Measurements from ENCODE around the gene MKRN3. TPM values are rescaled to one million over a fixed set of nuclear protein-coding genes. Genes with fewer than 3 reads are reported as not detected.
A peak's percentile ranks its signal among the peaks of the same experiment; 100 is the strongest.

The MKRN3 gene
- polyA plus RNA-seq (2014; cell fraction: cytosol; rRNA removed), result 2.6 and 3.1 TPM in 2 replicates
- polyA plus RNA-seq (2014; cell fraction: nucleus; rRNA removed), result 5.4 and 5.6 TPM in 2 replicates

DNA sequence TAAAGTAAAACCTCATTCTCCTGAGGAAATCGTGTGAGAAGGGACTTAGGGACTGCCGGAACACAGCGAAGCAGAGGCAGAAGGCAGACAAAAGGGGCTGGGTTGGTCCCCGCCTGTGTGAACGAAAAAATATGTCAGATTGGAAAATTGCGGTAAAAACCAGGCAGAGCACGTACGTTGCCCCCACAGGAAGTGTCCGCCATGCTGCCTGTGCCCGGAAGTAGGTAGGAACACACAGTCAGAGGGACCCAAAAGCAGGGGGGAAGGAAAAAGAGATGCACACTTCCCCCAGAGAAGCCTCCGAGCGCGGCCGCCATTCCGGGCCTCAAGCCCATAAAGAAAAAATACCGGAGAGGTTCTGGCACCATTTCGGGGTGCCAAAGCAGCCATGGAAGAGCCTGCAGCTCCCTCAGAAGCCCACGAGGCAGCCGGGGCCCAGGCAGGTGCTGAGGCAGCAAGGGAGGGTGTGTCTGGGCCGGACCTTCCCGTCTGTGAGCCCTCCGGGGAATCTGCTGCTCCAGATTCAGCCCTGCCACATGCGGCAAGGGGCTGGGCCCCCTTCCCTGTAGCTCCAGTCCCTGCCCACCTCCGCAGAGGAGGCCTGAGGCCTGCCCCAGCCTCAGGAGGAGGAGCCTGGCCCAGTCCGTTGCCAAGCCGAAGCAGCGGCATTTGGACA is at the start of gene MKRN3:
Gene MKRN3, plus strand, starts transcription at position 280 of the 676 bp plus-strand sequence. Its CDS starts 109 bp downstream, at position 389.
- DNase-seq (ENCODE audit: low spot score), result peak; percentile 49

DNA sequence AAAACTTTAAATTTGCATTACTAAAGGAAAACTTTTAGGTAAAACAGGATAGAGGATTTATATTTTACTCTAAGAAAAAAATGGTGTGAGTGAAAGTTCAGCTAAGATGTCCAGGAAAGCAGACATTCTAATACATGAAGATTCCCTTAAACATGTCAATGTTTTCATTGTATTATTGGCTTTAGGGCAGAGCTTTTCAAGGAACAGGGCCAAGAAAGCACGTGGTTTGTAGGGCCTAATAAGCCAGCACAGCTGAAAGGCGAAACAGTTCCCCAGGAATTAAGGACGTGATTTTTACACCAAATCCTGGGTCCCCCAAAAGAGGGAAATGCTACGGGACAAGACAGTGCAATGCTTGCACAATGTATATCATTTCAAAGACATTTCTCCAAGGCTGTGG is 48.6 kb upstream of the MKRN3 start:
- no peak for DNase-seq (ENCODE audit: low spot score)

GRCh38 chr15:23518104-23518503 is 47.4 kb upstream of the MKRN3 start:
- no peak for DNase-seq (ENCODE audit: low spot score)

DNA sequence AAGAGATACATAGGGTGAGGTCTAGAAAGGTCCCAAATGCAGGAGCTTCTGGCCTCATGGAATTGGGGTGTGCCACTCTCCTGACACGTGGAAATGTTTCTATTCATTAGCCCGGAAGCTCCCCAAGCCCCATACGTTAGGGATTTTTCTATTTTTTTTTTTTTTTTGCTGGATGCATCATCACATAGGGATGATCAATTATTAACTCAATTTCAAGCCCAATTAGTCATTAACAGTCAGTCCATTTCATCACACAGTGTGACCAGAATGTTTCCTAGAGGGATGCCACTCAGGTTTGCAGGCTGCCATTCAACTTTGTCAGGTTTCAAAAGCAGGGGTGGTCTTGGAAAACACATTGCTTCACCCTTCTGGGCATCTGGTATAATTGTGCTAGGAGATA is 40.7 kb upstream of the MKRN3 start:
- DNase-seq (ENCODE audit: low spot score), result no peak

DNA sequence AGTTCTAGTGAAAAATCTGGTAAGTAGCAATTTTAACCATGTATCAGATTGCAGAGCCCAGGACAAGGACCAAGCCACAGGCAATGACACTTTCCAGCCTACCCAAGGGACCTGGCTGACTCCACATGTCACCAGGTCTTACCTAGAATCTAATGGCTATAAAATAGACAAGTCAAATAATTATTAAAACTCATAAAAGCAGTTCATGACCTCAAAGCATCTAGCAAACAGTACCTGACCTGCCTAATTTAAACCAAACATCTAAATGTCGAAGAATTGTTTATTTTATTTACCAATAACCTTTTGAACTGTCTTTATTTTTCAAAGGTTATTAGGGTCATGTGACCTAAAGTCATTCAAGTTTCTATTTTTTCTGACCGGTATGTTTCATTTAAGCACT is 35.6 kb upstream of the MKRN3 start:
- DNase-seq (ENCODE audit: low spot score), result no peak

GRCh38 chr15:23532024-23532423 is 33.5 kb upstream of the MKRN3 start:
- no peak for DNase-seq (ENCODE audit: low spot score)

DNA sequence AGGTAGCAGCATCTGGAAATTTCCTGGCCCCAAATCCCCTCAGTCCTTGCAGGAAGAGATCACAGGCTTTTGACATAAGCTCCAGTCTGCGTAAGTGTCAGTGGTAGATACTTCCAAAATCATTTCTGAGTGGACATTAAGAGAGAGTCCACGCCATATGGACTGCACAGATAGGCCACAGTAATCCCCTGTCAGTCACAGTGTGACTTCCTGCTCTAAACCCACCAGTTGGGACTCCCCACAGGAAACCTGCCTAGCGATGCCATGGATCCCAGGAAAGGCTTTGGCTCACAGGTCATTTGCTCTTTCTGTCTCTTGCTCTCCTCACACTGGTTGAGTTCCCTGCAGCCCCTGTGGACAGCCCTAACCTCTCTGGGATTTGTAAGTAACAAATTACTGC is 28.8 kb upstream of the MKRN3 start:
- no peak for DNase-seq (ENCODE audit: low spot score)

- DNase-seq (ENCODE audit: low spot score), result no peak
Measured at GRCh38 chr15:23538648-23539047, 26.8 kb upstream of the MKRN3 start.

DNA sequence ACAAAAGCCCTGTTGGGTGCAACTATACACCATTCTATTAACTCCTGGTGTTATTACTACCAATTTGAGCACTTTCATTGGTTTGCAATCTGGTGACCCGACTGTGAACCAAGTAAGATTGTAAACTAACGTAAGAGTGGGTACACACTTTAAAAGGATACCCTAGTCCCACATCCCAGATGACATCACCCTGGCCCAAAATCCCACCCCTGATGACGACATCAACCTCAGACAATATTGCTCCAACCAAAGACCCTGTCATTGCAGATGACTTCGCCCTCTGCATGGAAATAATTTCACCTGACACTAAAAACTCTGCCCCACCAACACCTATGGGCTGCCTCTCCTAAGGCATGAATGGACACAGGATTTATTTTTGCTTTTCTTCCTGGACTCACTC is 25.6 kb upstream of the MKRN3 start:
- DNase-seq (ENCODE audit: low spot score), result no peak

DNA sequence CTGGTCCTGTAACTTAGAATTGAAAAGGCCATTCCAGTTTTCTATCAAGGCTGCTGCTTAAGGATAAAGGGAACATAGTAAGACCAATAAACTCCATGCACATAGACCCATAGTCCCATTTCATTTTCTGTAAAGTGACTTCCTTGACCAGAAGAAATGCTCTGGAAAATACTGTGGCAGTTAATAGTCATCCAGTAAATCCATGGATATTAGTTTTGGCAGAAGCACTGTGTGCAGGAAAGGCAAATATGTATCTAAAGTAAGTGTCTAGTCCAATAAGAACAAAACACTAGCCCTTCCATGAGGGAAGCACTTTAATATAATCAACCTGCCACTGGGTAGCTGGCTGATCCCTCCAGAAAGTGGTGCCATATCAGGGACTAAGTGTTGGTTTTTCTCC is 19.3 kb upstream of the MKRN3 start:
- no peak for DNase-seq (ENCODE audit: low spot score)

GRCh38 chr15:23548071-23548470 is 17.4 kb upstream of the MKRN3 start:
- DNase-seq (ENCODE audit: low spot score), result no peak

- no peak for DNase-seq (ENCODE audit: low spot score)
Measured at GRCh38 chr15:23561914-23562313, 3.6 kb upstream of the MKRN3 start.

DNA sequence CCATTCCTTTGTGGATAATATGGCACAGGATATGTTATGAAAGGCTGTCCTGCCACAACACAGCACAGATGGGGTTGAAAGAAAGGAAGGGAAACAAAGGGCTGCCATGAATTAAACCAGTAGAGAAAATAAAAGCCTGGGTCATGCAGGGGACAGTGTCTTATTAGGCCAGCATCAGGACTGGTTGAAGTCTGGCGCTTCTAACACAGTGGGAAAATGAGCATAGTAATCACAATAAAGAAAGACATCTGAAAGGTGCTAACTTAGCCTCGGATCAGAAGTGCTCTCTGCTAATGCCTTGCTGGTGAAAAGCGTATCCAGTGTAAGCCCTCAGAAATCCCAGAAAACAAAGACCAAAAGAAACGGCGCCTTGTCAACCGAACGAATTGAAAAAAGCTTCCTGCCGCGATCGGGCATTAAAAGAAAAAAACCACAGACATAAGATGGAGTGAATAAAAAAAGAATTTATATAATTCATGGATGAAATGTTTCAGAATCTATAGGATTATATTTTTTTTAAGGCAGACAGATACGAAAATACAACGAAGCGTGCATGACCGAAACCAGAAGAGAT is 566 bp upstream of the MKRN3 start:
- DNase-seq (ENCODE audit: low spot score), result no peak

- DNase-seq (ENCODE audit: low spot score), result peak; percentile 37
Measured at GRCh38 chr15:23566071-23566554, 639 bp downstream of the MKRN3 start.

- DNase-seq (ENCODE audit: low spot score), result no peak
Measured at GRCh38 chr15:23566651-23567050, 1.2 kb downstream of the MKRN3 start.

- no peak for DNase-seq (ENCODE audit: low spot score)
Measured at GRCh38 chr15:23567921-23568320, 2.4 kb downstream of the MKRN3 start.

GRCh38 chr15:23569151-23569925 is 3.9 kb downstream of the MKRN3 start:
- DNase-seq (ENCODE audit: low spot score), result no peak

GRCh38 chr15:23570486-23570885 is 5.0 kb downstream of the MKRN3 start:
- no peak for DNase-seq (ENCODE audit: low spot score)

- no peak for DNase-seq (ENCODE audit: low spot score)
Measured at GRCh38 chr15:23572844-23573243, 7.4 kb downstream of the MKRN3 start.

DNA sequence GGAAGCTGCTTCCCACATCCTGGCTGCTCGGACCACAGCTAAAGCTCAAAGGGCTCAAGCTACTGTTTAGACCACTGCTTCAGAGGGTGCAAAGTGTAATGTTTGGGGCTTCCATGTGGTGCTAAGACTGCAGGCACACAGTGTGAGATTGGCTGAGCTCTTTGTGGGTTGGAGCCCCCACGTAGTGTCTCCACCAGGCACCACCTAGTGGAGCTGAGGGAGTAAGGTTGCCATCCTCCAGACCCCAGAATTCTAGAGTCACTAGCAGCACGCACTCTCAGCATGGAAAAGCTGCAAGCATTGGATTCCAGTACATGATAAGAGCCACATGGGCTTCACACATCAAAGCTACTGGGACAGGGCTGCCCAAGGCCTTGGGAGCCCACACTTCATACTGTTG is 9.3 kb downstream of the MKRN3 start:
- no peak for DNase-seq (ENCODE audit: low spot score)

DNA sequence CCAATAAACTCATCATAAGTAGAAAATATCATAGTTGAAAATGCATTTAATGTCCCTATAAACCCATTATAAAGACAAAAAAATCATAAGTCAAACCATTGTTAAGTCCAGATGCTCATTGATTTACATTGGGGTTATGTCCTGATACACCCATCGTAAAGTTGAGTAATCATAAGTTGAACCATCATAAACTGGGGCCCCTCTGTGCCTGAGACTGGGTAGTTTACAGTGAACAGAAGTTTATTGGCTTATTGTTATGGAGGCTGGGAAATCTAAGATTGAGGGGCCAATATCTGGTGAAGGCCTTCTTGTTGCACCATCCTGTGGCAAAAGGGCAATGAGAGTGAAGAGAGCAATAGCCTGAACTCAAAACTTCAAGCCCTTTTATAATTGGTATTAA is 10.6 kb downstream of the MKRN3 start:
- no peak for DNase-seq (ENCODE audit: low spot score)

DNA sequence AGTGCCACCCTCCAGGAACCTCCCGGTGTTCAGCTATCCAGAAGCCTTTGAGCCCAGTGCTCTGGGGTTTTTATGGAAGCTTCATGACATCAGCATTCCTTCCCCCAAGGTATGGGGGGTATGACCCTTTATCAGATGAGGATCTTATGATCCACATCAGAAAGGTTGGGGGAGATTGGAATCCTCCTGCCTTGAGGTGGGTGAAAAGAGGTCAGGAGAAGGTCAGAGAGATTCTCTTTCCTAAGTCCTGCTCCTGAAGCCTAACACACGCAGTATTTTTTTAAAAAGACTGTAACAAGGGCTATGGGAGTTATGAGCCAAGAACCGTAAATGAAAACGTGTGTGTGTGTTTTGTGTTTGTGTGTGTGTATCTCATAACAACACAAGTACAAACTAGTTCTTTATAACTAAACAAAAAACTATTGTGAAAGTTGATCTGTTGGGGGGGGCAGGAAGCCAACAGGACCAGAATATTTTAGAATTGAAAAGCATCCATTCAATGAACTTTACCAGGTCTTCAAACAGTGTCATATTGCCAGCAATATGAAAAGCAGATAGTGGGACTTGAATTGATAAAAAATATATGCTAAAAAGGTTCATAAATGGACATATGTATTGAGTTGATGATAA is 13.2 kb downstream of the MKRN3 start:
- DNase-seq (ENCODE audit: low spot score), result no peak
